ENCODE results near the gene CHCT1.
"Not testable (repeated sequence)": the region's sequence is repeated elsewhere in the genome, so short reads cannot be mapped to it uniquely, and the experiment has no call there.

CHCT1 gene

DNA sequence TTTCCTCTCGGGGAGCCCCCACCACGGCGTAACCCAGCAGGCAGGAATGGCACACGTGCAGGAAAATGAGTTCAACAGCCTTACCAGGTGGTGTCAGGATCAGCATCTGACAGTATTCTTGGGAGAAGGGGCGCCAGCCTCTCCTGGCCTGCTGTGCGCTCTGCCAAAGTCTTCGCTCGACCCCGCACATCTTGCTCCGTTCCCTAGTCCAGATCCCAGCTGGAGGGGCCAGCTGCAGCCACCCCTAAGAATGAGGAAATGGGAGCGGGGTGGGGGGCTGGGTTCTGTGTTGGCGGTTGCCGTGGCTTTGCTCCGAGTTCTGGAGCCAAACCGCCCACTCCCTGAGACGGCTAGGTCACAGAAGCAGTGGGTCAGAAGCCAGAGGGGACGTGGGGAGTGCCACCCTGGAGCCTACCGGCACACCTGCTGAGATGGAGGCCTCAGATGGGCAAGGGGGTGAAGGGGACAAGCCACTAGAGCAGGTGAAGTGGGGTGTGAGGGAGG is at the start of gene CHCT1:
Gene CHCT1, plus strand, starts transcription at position 328 of the 504 bp plus-strand sequence. Its CDS starts 104 bp downstream, at position 432.
- H3K4me3 ChIP-seq (ENCODE audit: low read depth, low read length), result peak within 1 kb of the TSS; percentile 23
- H3K27ac ChIP-seq (ENCODE audit: extremely low read depth, low read depth, low read length), result peak within 1 kb of the TSS; percentile 17; the same call in 1 of the 2 replicates

DNA sequence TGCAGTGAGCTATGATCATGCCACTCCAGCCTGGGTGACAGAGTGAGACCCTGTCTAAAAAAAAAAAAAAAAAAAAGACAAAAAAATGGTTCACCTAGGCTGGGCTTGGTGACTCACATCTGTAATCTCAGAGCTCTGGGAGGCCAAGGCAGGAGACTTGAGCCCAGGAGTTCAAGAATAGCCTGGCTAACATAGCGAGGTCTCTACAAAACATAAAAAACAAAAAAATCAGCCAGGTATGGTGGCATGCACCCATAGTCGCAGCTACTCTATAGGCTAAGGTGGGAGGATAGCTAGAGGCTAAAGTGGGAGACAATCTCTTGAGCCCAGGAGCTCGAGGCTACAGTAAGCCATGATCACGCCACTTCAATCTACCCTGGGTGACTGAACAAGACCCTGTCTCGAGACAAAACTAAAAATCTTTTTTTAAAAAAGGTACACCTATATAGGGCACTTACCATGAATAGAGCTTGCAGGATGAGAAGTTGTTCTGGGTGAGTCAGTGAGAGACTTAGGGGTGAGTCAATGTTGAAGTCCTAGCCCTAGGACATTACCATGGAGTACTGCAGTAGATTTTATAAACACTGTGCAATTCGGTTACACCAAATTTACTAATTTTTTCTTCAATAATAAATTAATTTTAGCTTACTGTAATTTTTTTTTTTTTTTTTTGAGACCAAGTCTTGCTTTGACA is 49.4 kb upstream of the CHCT1 start:
- CTCF ChIA-PET, result interaction anchor here (0.6 to 1.0 kb wide), 2 partner anchors 9 to 15 kb away, joined by 3 to 5 read pairs; no protein-coding TSS in a partner anchor

More for the DNA sequence above, at the start of gene CHCT1:
- H3K4me1 ChIP-seq (ENCODE audit: control insufficient read depth, insufficient read depth, low read length), result no peaks in the 10 kb centered on the region
- no peaks in the 10 kb centered on the region for H3K9me3 ChIP-seq (ENCODE audit: control insufficient read depth, insufficient read depth, low read depth, low read length)
- ChIA-PET CTCF (interaction anchor here (1.0 kb wide), 1 partner anchor 147 kb away, joined by 3 read pairs; no protein-coding TSS in a partner anchor), POLR2A (no interaction called here)
- TF ChIP-seq ZFHX2 (tag by site-specific recombination; conservative IDR thresholded peaks at IDR 0.05) (0 out of 2 replicates have a peak, but pooled peaks have one; percentile 8), MYNN (tag by site-specific recombination; IDR thresholded peaks at IDR 0.05; ENCODE audit: borderline replicate concordance) (no peak), ZNF140 (tag by site-specific recombination; IDR thresholded peaks at IDR 0.05) (no peak), ZNF530 (tag by site-specific recombination; IDR thresholded peaks at IDR 0.05; ENCODE audit: low read depth) (no peak)
- TF ChIP-seq, protein P1, sequence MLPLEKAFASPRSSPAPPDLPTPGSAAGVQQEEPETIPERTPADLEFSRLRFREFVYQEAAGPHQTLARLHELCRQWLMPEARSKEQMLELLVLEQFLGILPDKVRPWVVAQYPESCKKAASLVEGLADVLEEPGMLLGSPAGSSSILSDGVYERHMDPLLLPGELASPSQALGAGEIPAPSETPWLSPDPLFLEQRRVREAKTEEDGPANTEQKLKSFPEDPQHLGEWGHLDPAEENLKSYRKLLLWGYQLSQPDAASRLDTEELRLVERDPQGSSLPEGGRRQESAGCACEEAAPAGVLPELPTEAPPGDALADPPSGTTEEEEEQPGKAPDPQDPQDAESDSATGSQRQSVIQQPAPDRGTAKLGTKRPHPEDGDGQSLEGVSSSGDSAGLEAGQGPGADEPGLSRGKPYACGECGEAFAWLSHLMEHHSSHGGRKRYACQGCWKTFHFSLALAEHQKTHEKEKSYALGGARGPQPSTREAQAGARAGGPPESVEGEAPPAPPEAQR (tag by site-specific recombination; IDR thresholded peaks at IDR 0.05), result no peak
- H3K36me3 ChIP-seq (ENCODE audit: control insufficient read depth in 2 of 2, insufficient read depth in 1 of 2, low read length in 2 of 2), result no peaks in the 10 kb centered on the region

DNA sequence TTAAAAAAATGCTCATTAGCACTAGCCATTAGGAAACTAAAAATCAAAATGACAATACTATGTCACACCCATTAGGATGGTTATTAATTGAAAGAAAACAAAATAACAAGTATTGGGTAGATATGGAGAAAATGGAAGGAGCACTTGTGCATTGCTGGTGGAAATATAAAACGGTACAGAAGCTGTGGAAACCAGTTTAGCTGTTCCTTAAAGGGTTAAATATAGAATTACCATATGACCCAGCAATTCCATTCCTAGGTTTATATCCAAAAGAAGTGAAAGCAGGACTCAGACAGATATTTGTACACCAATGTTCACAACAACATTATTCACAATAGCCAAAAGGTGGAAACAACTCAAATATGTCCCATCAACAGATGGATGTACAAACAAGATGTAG is 44.1 kb upstream of the CHCT1 start:
- POLR2A ChIA-PET; H3K9me3 ChIP-seq (ENCODE audit: control insufficient read depth, insufficient read depth, low read depth, low read length); CTCF ChIA-PET: not testable (repeated sequence)

More for the DNA sequence above, 49.4 kb upstream of the CHCT1 start:
- Histone ChIP-seq H3K4me1 (ENCODE audit: control insufficient read depth, insufficient read depth, low read length) (peaks cover 25% of the 10 kb centered on the region), H3K27ac (ENCODE audit: extremely low read depth, low read depth, low read length) (no peak overlapping the region; the same call in 1 of the 2 replicates), H3K4me3 (ENCODE audit: low read depth, low read length) (no peak overlapping the region), H3K9me3 (ENCODE audit: control insufficient read depth, insufficient read depth, low read depth, low read length) (no peaks in the 10 kb centered on the region), H3K36me3 (ENCODE audit: control insufficient read depth in 2 of 2, insufficient read depth in 1 of 2, low read length in 2 of 2) (no peaks in the 10 kb centered on the region; a peak in 2 of 3 replicates)
- TF ChIP-seq GLIS1 (tag by site-specific recombination; IDR thresholded peaks at IDR 0.05), result peak; percentile 74
- TF ChIP-seq ZNF214 (tag by site-specific recombination; IDR thresholded peaks at IDR 0.05; ENCODE audit: borderline replicate concordance), result 0 out of 2 replicates have a peak, but pooled peaks have one; percentile 8
- TF ChIP-seq ZNF610 (tag by site-specific recombination; IDR thresholded peaks at IDR 0.05; ENCODE audit: borderline replicate concordance), result no peak
- TF ChIP-seq, protein P2, sequence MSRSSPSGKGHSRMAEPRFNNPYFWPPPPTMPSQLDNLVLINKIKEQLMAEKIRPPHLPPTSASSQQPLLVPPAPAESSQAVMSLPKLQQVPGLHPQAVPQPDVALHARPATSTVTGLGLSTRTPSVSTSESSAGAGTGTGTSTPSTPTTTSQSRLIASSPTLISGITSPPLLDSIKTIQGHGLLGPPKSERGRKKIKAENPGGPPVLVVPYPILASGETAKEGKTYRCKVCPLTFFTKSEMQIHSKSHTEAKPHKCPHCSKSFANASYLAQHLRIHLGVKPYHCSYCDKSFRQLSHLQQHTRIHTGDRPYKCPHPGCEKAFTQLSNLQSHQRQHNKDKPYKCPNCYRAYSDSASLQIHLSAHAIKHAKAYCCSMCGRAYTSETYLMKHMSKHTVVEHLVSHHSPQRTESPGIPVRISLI (tag by site-specific recombination; IDR thresholded peaks at IDR 0.05), result peak; percentile 92; the same call in 1 of the 2 replicates
- POLR2A ChIA-PET, result interaction anchor here (0.6 to 1.3 kb wide), 5 partner anchors 10 to 322 kb away, joined by 3 to 9 read pairs (median 4); partner anchors contain the start of gene USP32

DNA sequence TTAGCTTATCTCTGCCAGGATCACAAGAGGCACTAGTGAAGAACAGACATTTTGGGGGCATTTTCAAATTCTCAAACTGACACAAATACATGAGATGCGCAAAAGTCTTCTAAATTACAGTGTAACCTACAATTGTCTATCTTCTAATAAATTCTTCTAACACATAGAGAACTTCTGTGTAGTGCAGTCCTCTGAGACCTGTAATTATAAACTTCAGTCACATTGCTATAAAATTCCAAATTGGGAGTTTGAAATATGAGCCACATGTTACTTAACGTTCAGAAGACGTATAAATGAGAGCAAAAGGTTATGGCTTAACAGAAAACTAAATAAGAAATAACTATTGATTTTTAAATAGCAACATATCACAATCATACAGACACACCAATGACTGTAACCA is 42.8 kb upstream of the CHCT1 start:
- H3K4me1 ChIP-seq (ENCODE audit: control insufficient read depth, insufficient read depth, low read length), result peaks cover 21% of the 10 kb centered on the region
- H3K4me3 ChIP-seq (ENCODE audit: low read depth, low read length); CTCF ChIA-PET; H3K36me3 ChIP-seq (ENCODE audit: control insufficient read depth in 2 of 2, insufficient read depth in 1 of 2, low read length in 2 of 2); H3K27ac ChIP-seq (ENCODE audit: extremely low read depth, low read depth, low read length); H3K9me3 ChIP-seq (ENCODE audit: control insufficient read depth, insufficient read depth, low read depth, low read length); POLR2A ChIA-PET: not testable (repeated sequence)
- TF ChIP-seq SP7 (tag by site-specific recombination; IDR thresholded peaks at IDR 0.05), result peak; percentile 95
- peak; percentile 16; the same call in 1 of the 2 replicates for TF ChIP-seq OSR2 (tag by site-specific recombination; IDR thresholded peaks at IDR 0.05)

More for the DNA sequence above, 44.1 kb upstream of the CHCT1 start:
- H3K4me1 ChIP-seq (ENCODE audit: control insufficient read depth, insufficient read depth, low read length); H3K4me3 ChIP-seq (ENCODE audit: low read depth, low read length); H3K27ac ChIP-seq (ENCODE audit: extremely low read depth, low read depth, low read length); H3K36me3 ChIP-seq (ENCODE audit: control insufficient read depth in 2 of 2, insufficient read depth in 1 of 2, low read length in 2 of 2): not testable (repeated sequence)
